Glutamatergic neuron (in vitro differentiated cells): ENCODE data around the gene KRT72. TPM values are rescaled to one million over a fixed set of nuclear protein-coding genes. Genes with fewer than 3 reads are reported as not detected.

Experiments
- DNase-seq: peaks from one replicate; pipeline ENCODE4 v3.0.0; 2022
- H3K27ac Mint-ChIP-seq: one replicate; pipeline ENCODE4 v1.8.0; 2020; ENCODE audit warnings: mild to moderate bottlenecking, mixed read lengths, inconsistent platforms; ENCODE audit not compliant: unreplicated experiment
- H3K27me3 Mint-ChIP-seq: one replicate; pipeline ENCODE4 v1.8.0; 2020; ENCODE audit warnings: mild to moderate bottlenecking, moderate library complexity, mixed read lengths, inconsistent platforms; ENCODE audit not compliant: unreplicated experiment
- H3K36me3 Mint-ChIP-seq: one replicate; pipeline ENCODE4 v1.8.0; 2020; ENCODE audit warnings: mild to moderate bottlenecking, mixed read lengths, inconsistent platforms; ENCODE audit not compliant: unreplicated experiment
- H3K4me1 Mint-ChIP-seq: one replicate; pipeline ENCODE4 v1.8.0; 2020; ENCODE audit warnings: mild to moderate bottlenecking, low read depth, mixed read lengths, inconsistent platforms; ENCODE audit not compliant: unreplicated experiment
- H3K4me3 Mint-ChIP-seq: one replicate; pipeline ENCODE4 v1.8.0; 2020; ENCODE audit warnings: mild to moderate bottlenecking, mixed read lengths, inconsistent platforms; ENCODE audit not compliant: unreplicated experiment
- H3K9me3 Mint-ChIP-seq: one replicate; pipeline ENCODE4 v1.8.0; 2020; ENCODE audit warnings: mild to moderate bottlenecking, moderate library complexity, mixed read lengths, inconsistent platforms; ENCODE audit not compliant: unreplicated experiment
- CTCF ChIP-seq: fragments of 200-600 bp; sonication (generic); IDR thresholded peaks from one replicate; pipeline ENCODE4 v1.5.0; 2021; ENCODE audit not compliant: partially characterized antibody, unreplicated experiment
- total RNA-seq: library from RNA; stranded (reverse); fragmentation: NEBNext Ultra II Directional; extraction: Animal tissue kit (Norgen Biotek cat#: 25700); gene quantifications from one replicate; pipeline ENCODE4 v1.2.1, GENCODE V29; 2021; ENCODE audit not compliant: unreplicated experiment

The KRT72 gene
- total RNA-seq, 1 donor from 2014 or later = not detected

DNA sequence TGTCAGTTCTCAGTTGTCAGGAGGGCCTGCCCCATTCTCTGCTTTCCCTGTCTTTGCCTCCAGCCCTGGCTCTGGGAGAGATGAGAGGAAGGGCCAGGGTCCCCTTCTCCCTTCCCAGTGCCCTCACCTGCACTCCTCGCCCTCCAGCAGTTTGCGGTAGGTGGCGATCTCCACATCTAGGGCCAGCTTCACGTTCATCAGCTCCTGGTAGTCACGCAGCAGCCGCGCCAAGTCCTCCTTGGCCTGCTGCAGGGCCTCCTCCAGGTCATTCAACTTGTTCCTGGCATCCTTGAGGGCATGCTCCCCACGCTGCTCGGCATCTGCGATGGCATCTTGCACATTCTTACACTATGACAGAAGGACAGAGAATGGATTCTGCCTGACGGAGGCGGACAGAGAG, 45.4 kb upstream of the KRT72 start:
- H3K36me3 Mint-ChIP-seq = no peaks in the 10 kb centered on the region
- H3K4me1 Mint-ChIP-seq = no peaks in the 10 kb centered on the region
- TF ChIP-seq CTCF = no peak
- H3K9me3 Mint-ChIP-seq = peaks cover 7% of the 10 kb centered on the region
- no peak overlapping the region for H3K4me3 Mint-ChIP-seq
- no peaks in the 10 kb centered on the region for H3K27me3 Mint-ChIP-seq
- no peak overlapping the region for H3K27ac Mint-ChIP-seq
- DNase-seq = no peak

- no peak overlapping the region for H3K27ac Mint-ChIP-seq
- no peak for TF ChIP-seq CTCF
- H3K36me3 Mint-ChIP-seq = no peaks in the 10 kb centered on the region
- no peak overlapping the region for H3K4me3 Mint-ChIP-seq
- H3K27me3 Mint-ChIP-seq = no peaks in the 10 kb centered on the region
- H3K9me3 Mint-ChIP-seq = peaks cover 7% of the 10 kb centered on the region
- DNase-seq = no peak
- no peaks in the 10 kb centered on the region for H3K4me1 Mint-ChIP-seq
Measured at GRCh38 chr12:52645982-52646381, 44.7 kb upstream of the KRT72 start.

DNA sequence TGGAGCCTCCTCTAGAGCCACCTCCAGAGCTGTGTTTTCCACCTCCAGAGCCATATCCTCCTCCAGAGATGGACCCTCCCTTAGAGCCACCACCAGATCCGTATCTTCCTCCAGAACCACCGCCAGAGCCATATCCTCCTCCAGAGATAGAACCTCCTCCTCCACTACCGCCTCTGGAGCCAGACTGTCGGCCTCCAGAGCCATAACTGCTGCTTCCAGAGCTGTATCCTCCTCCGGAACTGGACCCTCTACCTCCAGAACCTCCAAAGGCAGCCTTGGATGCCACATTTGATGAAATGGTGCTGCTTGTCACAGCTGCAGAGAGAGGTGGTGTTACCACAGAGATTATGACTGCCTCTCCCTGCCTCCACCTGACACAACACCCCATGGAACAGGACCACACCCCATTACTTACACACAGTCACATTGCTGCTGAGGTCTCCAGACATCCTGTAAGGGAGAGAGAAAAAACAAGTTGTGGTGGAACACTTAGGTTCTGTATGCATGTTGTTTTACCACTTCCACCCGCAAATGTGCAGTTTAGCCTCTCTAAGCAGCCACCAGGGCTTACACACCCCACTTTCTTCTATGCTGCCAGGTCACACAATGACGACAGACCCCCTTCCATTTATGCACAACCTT, 44.0 kb upstream of the KRT72 start:
- no peak for TF ChIP-seq CTCF
- Mint-ChIP-seq H3K4me1 (no peaks in the 10 kb centered on the region), H3K27me3 (no peaks in the 10 kb centered on the region), H3K36me3 (no peaks in the 10 kb centered on the region), H3K9me3 (peaks cover 7% of the 10 kb centered on the region), H3K27ac (no peak overlapping the region), H3K4me3 (no peak overlapping the region)
- DNase-seq = no peak

DNA sequence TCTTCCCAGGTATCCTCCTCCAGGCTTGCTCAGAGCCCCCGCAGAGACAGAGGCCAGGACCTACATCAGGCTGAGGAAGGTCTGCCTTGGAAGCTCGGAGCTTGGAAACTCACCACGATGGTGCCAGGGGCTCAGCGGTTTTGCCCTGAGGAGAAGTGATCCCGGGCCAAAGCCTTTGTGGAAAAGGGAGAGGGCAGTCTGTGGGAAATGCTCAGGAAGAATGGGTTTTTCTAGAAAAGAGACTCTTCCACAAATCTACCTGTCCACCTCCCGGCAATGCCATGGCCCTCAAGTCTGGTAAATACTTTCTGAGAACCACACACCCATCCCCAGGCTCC, 42.8 kb upstream of the KRT72 start:
- no peak for DNase-seq
- TF ChIP-seq CTCF = no peak
- H3K4me3 Mint-ChIP-seq = no peak overlapping the region

GRCh38 chr12:52643233-52644077, 42.2 kb upstream of the KRT72 start:
- no peak for TF ChIP-seq CTCF
- Mint-ChIP-seq H3K4me1 (no peaks in the 10 kb centered on the region), H3K36me3 (no peaks in the 10 kb centered on the region), H3K27ac (no peak overlapping the region), H3K9me3 (peaks cover 7% of the 10 kb centered on the region), H3K4me3 (no peak overlapping the region), H3K27me3 (no peaks in the 10 kb centered on the region)
- no peak for DNase-seq

More for the DNA sequence above, 42.8 kb upstream of the KRT72 start:
- Mint-ChIP-seq H3K36me3 (no peaks in the 10 kb centered on the region), H3K4me1 (no peaks in the 10 kb centered on the region), H3K27me3 (no peaks in the 10 kb centered on the region), H3K9me3 (peaks cover 7% of the 10 kb centered on the region), H3K27ac (no peak overlapping the region)
